Measurements from ENCODE around the gene GPA33.
A peak's percentile ranks its signal among the peaks of the same experiment; 100 is the strongest.

The GPA33 gene

DNA sequence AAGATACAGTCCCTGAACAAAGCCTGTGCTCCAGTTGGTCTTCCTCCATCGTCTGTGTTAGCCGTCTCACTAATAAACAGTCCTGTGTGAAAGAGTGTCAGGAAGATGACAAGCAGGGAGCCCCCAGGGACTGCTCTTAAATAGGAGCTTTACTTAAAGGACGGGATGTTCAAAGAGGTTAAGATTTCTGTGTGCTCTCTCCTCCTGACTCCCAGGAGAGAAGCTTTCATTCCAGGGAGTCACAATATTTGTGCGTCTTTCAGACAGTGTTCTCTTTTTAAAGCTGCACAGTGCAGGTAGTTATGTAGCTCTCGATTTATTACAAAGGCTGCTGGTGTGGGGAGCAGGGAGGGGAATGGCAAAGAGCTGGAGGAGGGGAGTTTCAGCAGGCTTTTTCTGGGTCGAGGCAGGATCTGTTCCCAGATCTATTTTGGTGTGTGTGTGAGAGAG lies 47.2 kb upstream of the GPA33 start:
- POLR2A ChIA-PET, result no interaction called here
- Histone ChIP-seq H3K9me3 (ENCODE audit: control insufficient read depth, insufficient read depth, low read depth, low read length) (no peaks in the 10 kb centered on the region), H3K27ac (ENCODE audit: extremely low read depth, low read depth, low read length) (no peak overlapping the region), H3K36me3 (ENCODE audit: control insufficient read depth in 2 of 2, insufficient read depth in 1 of 2, low read length in 2 of 2) (no peaks in the 10 kb centered on the region), H3K4me3 (ENCODE audit: low read depth, low read length) (no peak overlapping the region), H3K4me1 (ENCODE audit: control insufficient read depth, insufficient read depth, low read length) (no peaks in the 10 kb centered on the region)
- CTCF ChIA-PET, result no interaction called here
- TF ChIP-seq, protein P1, sequence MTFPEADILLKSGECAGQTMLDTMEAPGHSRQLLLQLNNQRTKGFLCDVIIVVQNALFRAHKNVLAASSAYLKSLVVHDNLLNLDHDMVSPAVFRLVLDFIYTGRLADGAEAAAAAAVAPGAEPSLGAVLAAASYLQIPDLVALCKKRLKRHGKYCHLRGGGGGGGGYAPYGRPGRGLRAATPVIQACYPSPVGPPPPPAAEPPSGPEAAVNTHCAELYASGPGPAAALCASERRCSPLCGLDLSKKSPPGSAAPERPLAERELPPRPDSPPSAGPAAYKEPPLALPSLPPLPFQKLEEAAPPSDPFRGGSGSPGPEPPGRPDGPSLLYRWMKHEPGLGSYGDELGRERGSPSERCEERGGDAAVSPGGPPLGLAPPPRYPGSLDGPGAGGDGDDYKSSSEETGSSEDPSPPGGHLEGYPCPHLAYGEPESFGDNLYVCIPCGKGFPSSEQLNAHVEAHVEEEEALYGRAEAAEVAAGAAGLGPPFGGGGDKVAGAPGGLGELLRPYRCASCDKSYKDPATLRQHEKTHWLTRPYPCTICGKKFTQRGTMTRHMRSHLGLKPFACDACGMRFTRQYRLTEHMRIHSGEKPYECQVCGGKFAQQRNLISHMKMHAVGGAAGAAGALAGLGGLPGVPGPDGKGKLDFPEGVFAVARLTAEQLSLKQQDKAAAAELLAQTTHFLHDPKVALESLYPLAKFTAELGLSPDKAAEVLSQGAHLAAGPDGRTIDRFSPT (tag by site-specific recombination; IDR thresholded peaks at IDR 0.05), result no peak
- no peak for TF ChIP-seq ZNF10 (tag by site-specific recombination; IDR thresholded peaks at IDR 0.05)
- TF ChIP-seq ZNF48 (tag by site-specific recombination; IDR thresholded peaks at IDR 0.05), result no peak
- no peak for TF ChIP-seq ZNF514 (tag by site-specific recombination; IDR thresholded peaks at IDR 0.05)
- TF ChIP-seq ZNF184 (tag by site-specific recombination; IDR thresholded peaks at IDR 0.05), result no peak
- TF ChIP-seq KLF10 (tag by site-specific recombination; IDR thresholded peaks at IDR 0.05), result no peak
- TF ChIP-seq, protein P2, sequence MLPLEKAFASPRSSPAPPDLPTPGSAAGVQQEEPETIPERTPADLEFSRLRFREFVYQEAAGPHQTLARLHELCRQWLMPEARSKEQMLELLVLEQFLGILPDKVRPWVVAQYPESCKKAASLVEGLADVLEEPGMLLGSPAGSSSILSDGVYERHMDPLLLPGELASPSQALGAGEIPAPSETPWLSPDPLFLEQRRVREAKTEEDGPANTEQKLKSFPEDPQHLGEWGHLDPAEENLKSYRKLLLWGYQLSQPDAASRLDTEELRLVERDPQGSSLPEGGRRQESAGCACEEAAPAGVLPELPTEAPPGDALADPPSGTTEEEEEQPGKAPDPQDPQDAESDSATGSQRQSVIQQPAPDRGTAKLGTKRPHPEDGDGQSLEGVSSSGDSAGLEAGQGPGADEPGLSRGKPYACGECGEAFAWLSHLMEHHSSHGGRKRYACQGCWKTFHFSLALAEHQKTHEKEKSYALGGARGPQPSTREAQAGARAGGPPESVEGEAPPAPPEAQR (tag by site-specific recombination; IDR thresholded peaks at IDR 0.05), result no peak
- no peak for TF ChIP-seq ZNF660 (tag by site-specific recombination; IDR thresholded peaks at IDR 0.05)
- no peak for TF ChIP-seq ZNF510 (tag by site-specific recombination; IDR thresholded peaks at IDR 0.05; ENCODE audit: insufficient replicate concordance)
- no peak for TF ChIP-seq ZNF76 (tag by site-specific recombination; IDR thresholded peaks at IDR 0.05; ENCODE audit: borderline replicate concordance, low read depth)
- no peak for TF ChIP-seq ZNF23 (tag by site-specific recombination; IDR thresholded peaks at IDR 0.05; ENCODE audit: borderline replicate concordance)
- TF ChIP-seq, protein P3, sequence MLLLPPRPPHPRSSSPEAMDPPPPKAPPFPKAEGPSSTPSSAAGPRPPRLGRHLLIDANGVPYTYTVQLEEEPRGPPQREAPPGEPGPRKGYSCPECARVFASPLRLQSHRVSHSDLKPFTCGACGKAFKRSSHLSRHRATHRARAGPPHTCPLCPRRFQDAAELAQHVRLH (tag by site-specific recombination; IDR thresholded peaks at IDR 0.05), result no peak
- TF ChIP-seq, protein P4, sequence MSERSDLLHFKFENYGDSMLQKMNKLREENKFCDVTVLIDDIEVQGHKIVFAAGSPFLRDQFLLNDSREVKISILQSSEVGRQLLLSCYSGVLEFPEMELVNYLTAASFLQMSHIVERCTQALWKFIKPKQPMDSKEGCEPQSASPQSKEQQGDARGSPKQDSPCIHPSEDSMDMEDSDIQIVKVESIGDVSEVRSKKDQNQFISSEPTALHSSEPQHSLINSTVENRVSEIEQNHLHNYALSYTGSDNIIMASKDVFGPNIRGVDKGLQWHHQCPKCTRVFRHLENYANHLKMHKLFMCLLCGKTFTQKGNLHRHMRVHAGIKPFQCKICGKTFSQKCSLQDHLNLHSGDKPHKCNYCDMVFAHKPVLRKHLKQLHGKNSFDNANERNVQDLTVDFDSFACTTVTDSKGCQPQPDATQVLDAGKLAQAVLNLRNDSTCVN (tag by site-specific recombination; optimal IDR thresholded peaks at IDR 0.05), result no peak
- TF ChIP-seq WT1 (tag by site-specific recombination; IDR thresholded peaks at IDR 0.05), result no peak
- no peak for TF ChIP-seq ZNF623 (tag by site-specific recombination; IDR thresholded peaks at IDR 0.05)
- TF ChIP-seq BCL11A (tag by site-specific recombination; IDR thresholded peaks at IDR 0.05; ENCODE audit: low read depth), result no peak
- TF ChIP-seq, protein P5, sequence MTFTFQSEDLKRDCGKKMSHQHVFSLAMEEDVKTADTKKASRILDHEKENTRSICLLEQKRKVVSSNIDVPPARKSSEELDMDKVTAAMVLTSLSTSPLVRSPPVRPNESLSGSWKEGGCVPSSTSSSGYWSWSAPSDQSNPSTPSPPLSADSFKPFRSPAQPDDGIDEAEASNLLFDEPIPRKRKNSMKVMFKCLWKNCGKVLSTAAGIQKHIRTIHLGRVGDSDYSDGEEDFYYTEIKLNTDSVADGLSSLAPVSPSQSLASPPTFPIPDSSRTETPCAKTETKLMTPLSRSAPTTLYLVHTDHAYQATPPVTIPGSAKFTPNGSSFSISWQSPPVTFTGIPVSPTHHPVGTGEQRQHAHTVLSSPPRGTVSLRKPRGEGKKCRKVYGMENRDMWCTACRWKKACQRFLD (tag by site-specific recombination; IDR thresholded peaks at IDR 0.05), result no peak
- TF ChIP-seq ZNF664 (tag by site-specific recombination; IDR thresholded peaks at IDR 0.05), result no peak
- TF ChIP-seq ZNF302 (tag by site-specific recombination; IDR thresholded peaks at IDR 0.05; ENCODE audit: low read depth), result no peak
- no peak for TF ChIP-seq REPIN1 (tag by site-specific recombination; IDR thresholded peaks at IDR 0.05; ENCODE audit: low read depth)

DNA sequence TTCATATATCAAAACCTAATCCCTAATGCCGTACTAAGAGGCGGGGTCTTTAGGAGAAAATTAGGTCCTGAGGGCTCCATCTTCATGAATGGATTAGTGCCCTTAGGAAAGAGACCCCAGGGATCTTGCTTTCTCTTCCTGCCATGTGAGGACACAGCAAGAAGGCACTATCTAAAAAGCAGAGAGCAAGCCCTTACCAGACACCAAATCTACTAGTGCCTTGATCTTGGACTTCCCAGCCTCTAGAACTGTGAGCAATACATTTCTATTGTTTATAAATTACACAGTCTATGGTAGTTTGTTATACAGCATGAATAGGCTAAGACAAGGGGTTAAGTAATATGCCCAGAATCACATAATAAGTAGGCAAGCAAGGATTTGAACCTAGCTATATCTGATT lies 46.6 kb upstream of the GPA33 start:
- Histone ChIP-seq H3K4me3 (ENCODE audit: low read depth, low read length) (no peak overlapping the region), H3K36me3 (ENCODE audit: control insufficient read depth in 2 of 2, insufficient read depth in 1 of 2, low read length in 2 of 2) (no peaks in the 10 kb centered on the region), H3K9me3 (ENCODE audit: control insufficient read depth, insufficient read depth, low read depth, low read length) (no peaks in the 10 kb centered on the region), H3K27ac (ENCODE audit: extremely low read depth, low read depth, low read length) (no peak overlapping the region), H3K4me1 (ENCODE audit: control insufficient read depth, insufficient read depth, low read length) (no peaks in the 10 kb centered on the region)
- ChIA-PET POLR2A (interaction anchor here (1.2 kb wide), 1 partner anchor 83 kb away, joined by 10 read pairs; the partner anchor contains the start of gene POU2F1), CTCF (interaction anchor here (0.7 kb wide), 1 partner anchor 147 kb away, joined by 3 read pairs; no protein-coding TSS in a partner anchor)
- peak; percentile 24; the same call in 1 of the 2 replicates for TF ChIP-seq TRIM28 (IDR thresholded peaks at IDR 0.05; ENCODE audit: borderline replicate concordance, low read length)
- TF ChIP-seq SP3 (tag by site-specific recombination; IDR thresholded peaks at IDR 0.05), result no peak
- TF ChIP-seq, protein P6, sequence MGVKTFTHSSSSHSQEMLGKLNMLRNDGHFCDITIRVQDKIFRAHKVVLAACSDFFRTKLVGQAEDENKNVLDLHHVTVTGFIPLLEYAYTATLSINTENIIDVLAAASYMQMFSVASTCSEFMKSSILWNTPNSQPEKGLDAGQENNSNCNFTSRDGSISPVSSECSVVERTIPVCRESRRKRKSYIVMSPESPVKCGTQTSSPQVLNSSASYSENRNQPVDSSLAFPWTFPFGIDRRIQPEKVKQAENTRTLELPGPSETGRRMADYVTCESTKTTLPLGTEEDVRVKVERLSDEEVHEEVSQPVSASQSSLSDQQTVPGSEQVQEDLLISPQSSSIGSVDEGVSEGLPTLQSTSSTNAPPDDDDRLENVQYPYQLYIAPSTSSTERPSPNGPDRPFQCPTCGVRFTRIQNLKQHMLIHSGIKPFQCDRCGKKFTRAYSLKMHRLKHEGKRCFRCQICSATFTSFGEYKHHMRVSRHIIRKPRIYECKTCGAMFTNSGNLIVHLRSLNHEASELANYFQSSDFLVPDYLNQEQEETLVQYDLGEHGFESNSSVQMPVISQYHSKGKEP (tag by site-specific recombination; IDR thresholded peaks at IDR 0.05), result no peak
- TF ChIP-seq ZNF184 (tag by site-specific recombination; IDR thresholded peaks at IDR 0.05), result no peak
- no peak for TF ChIP-seq ZNF16 (tag by site-specific recombination; IDR thresholded peaks at IDR 0.05; ENCODE audit: low read depth)
- TF ChIP-seq, protein P7, sequence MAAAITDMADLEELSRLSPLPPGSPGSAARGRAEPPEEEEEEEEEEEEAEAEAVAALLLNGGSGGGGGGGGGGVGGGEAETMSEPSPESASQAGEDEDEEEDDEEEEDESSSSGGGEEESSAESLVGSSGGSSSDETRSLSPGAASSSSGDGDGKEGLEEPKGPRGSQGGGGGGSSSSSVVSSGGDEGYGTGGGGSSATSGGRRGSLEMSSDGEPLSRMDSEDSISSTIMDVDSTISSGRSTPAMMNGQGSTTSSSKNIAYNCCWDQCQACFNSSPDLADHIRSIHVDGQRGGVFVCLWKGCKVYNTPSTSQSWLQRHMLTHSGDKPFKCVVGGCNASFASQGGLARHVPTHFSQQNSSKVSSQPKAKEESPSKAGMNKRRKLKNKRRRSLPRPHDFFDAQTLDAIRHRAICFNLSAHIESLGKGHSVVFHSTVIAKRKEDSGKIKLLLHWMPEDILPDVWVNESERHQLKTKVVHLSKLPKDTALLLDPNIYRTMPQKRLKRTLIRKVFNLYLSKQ (tag by site-specific recombination; IDR thresholded peaks at IDR 0.05; ENCODE audit: borderline replicate concordance), result no peak
- TF ChIP-seq ZNF366 (tag by site-specific recombination; conservative IDR thresholded peaks at IDR 0.05), result no peak
- no peak for TF ChIP-seq ZNF19 (tag by site-specific recombination; IDR thresholded peaks at IDR 0.05; ENCODE audit: low read depth)
